GM19397 (cell line): ENCODE results near the gene IGFL3.
"Not testable (repeated sequence)": the region's sequence is repeated elsewhere in the genome, so short reads cannot be mapped to it uniquely, and the experiment has no call there.

Source experiments
- ATAC-seq: cut with Tn5 transposase; IDR thresholded peaks from one replicate; pipeline ENCODE4 v1.9.1; 2021; ENCODE audit warnings: mild to moderate bottlenecking, moderate library complexity; ENCODE audit not compliant: unreplicated experiment

The IGFL3 gene

DNA sequence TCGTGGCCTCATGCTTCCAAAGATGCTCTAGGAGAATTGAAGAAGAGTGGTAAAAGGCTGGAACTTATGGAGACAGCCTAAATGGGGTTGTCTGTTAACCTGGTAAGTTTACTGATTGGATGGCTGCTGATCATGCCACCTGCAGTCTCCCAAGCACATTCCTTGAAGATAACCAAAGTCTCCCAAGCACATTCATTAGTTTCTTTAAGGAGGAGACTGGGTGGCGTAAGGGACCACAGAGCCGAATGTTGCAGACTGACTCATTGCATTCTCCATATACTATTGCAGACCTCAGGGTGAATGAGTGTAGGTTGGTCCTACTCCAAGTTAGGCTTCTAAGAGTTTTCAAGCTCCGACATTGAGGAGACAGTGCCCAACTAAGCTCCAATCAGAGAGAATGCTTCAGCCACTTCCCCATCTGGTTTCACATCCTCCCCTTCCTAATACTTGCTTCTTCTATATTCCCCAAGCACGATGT is at the start of gene IGFL3:
Gene IGFL3, minus strand, starts transcription at position 51 of the 478 bp plus-strand sequence. Its CDS starts 39 bp downstream, at position 12.
- ATAC-seq, result no peak

- ATAC-seq, result no peak
Observed at GRCh38 chr19:46173886-46174480, 49.5 kb upstream of the IGFL3 start.

GRCh38 chr19:46162731-46163130 is 38.2 kb upstream of the IGFL3 start:
- ATAC-seq, result no peak

DNA sequence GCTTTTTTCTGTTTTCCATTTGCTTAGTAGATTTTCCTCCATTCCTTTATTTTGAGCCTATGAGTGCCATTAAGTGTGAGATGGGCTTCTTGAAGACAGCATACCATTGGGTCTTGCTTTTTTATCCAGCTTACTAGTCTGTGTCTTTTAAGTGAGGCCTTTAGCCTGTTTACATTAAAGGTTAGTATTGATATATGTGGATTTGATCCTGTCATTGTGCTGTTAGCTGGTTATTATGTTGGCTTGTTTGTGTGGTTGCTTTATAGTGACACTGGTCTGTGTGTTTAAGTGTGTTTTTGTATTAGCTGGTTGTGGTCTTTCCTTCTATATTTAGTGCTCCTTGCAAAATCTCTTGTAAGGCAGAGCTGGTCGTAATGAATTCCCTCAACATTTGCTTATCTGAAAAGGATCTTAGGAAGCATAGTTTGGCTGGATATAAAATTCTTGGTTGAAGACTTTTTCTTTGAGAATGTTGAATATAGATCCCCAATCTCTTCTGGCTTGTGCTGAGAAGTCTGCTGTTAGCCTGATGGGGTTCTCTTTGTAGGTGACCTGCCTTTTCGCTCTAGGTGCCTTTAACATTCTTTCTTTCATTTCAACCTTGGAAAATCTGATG is 37.3 kb upstream of the IGFL3 start:
- not testable (repeated sequence) for ATAC-seq

GRCh38 chr19:46160233-46160775 is 35.8 kb upstream of the IGFL3 start:
- no peak for ATAC-seq

DNA sequence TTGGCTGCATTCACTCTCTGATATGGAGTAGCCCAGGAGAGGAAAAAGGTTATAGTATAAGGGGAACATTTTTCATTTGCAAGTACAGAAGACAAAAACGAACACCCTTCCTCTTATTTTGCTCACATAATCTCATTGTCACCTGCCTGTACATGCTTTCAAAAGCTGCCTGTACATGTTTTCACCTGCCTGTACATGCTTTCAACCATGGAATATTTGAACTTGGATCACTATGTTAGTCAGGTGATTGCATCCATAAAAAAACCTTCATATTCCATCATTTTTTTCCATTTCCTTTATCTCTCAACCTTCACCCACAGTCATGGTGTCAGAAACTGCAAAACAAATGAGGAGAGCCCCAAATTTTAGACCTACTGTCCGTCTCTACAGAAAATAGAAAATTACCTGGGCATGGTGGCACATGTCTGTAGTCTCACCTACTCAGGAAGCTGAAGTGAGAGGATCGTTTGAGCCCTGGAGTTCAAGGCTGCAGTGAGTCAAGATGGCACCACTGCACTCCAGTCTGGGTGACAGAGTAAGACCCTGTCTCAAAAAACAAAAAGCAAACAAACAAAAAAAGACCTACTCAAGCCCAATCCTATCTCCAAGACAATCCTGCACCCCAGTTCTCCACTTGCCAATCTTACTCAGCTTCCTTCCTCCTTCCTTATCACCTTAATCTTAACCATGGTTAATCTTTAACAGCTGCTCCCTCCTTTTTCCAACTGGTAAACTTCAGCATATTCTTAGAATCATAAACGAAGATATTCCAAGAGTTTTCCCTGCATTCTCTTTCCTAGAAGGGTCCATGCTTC is 35.1 kb upstream of the IGFL3 start:
- no peak for ATAC-seq

- no peak for ATAC-seq
Observed at GRCh38 chr19:46155237-46155636, 30.7 kb upstream of the IGFL3 start.

GRCh38 chr19:46150606-46151005 is 26.1 kb upstream of the IGFL3 start:
- no peak for ATAC-seq

GRCh38 chr19:46147791-46148288 is 23.4 kb upstream of the IGFL3 start, which contains the start of gene IGFL2:
Gene IGFL2 (plus strand): TSS chr19:46148238. CDS start chr19:46148279, 41 bp downstream.
- no peak for ATAC-seq

DNA sequence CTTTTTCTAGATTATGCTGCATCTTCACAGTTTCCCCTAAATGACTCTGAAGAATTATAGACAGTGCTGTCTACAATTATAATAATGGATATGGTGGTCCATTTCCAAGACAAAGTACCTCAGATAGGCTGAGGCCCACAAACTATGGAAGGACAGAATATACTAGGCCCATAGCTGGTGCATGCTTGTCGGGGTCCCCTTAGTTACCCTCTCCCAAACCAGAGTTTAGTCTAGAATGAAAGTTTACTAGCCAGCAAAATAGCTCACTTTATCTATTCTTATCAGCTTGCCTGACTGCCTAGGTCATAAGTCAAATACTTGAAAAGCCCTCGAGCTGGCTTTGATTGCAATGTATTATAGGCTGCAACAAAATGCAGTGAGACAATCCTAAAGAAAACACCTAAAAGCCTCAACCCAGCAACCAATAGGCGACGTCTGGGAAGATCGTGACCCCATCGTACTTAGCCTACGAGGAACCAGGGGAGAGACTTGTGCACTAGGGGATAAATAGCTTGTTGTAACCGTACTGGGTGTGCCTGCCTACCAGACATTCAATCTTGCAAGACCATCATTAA is 22.8 kb upstream of the IGFL3 start:
- no peak for ATAC-seq

DNA sequence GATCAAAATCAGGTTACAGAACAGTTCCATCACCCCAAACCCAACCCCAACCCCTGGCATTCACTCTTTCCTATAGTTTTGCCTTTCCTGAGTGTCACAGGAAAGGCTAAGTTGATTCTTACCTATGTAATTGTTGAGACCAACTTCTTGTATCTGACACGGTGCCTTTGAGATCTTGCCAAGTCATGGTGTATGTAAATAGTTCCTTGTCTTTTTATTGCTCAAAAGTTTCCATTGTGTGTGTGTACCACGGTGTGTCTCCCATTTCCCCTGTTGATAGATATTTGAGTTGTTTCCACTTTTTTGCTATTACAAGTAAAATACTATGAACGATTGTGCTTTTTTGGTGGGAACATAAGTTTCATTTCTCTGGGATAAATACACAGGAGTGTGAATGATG is 20.3 kb upstream of the IGFL3 start:
- no peak for ATAC-seq

GRCh38 chr19:46142294-46142693 is 17.8 kb upstream of the IGFL3 start:
- no peak for ATAC-seq

- ATAC-seq, result no peak
Observed at GRCh38 chr19:46141421-46141820, 16.9 kb upstream of the IGFL3 start.

DNA sequence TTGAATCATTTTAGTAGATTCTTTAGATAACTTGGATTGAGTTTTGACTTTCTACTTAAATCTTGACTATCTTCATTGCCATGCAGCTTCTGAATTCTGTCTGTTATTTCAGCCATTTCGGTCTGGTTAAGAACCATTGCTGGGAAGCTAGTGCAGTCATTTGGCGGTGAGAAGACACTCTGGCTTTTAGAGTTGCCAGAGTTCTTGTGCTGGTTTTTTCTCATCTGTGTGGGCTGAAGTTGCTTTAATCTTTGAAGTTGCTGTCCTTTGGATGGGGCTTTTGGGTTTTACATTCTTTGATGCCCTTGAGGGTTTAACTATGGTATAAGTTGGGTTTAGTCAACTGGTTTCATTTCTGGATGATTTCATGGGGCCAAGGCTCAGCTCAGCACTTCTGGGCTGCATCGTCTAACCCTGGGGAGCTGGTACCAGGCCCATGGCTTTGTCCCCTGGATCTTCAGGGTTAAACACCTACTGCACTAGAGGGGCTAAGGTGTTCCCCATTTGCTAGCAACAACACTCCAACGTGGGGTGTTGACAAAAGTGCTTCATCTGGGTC is 13.5 kb upstream of the IGFL3 start:
- ATAC-seq, result no peak

GRCh38 chr19:46134527-46134926 is 10.0 kb upstream of the IGFL3 start:
- ATAC-seq, result no peak

GRCh38 chr19:46133777-46134241 is 9.3 kb upstream of the IGFL3 start:
- ATAC-seq, result no peak

DNA sequence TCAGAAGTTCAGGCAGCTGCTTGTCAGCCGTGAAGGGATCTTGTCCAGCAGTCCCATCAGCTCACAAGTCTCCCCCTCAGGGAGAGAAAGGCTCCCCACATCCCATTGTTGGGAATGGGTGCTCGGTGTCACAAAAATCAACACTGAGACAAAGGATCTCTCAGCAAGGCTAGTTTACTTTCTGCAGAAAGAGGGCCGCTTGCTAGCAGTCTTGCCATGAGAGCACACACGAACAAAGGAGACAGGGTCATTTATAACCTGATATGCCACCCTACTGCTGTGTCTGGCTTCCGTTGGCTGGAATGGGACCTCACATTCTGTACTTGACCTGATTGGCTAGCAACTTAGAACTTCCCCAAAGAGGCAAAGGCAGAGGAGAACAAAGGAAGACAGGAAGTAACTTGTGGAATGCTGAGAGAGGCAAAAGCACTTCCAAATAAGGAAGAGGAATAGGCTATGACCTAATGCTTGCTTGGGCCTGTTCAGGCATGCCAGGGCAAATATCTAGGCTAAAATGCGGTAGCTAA is 8.7 kb upstream of the IGFL3 start:
- ATAC-seq, result no peak

- no peak for ATAC-seq
Observed at GRCh38 chr19:46132508-46133100, 8.1 kb upstream of the IGFL3 start.

DNA sequence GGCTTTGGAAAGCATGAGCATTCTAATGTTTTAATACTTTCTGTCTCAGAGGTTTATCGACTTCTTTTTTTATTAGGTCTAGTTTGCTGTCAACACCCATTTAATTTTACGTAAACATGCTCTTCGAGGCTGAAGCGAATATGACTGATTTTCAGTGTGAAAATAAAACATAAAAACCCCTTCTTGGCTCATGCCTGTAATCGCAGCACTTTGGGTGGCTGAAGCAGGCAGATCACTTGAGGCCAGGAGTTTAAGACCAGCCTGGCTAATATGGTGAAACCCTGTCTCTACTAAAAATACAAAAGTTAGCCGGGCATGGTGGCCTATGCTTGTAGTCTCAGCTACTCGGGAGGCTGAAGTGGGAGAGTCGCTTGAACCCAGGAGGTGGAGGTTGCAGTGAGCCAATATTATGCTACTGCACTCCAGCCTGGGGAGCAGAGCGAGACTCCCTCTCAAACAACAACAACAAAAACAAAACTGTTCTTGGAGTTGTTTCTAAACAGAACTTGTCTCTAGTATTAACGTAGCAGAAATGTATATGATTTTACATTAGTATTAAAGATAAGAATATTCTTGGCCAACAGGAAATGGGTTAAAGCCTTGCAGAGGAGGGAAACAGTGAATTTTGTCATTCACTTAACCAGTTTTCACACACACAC is 7.1 kb upstream of the IGFL3 start:
- no peak for ATAC-seq
